Activated naive CD4-positive, alpha-beta T cell treated with anti-CD3 and anti-CD28 coated beads, Interleukin-2, amount 50 U/mL, for 72 hours (primary cell): ENCODE data around the gene RNF175. TPM values are rescaled to one million over a fixed set of nuclear protein-coding genes. Genes with fewer than 3 reads are reported as not detected.

Source experiments
- ATAC-seq, 2 donors: fragments of 150-1000 bp; cut with Tn5 transposase; 2 replicates each; pipeline ENCODE4 v1.10.0; 2021; ENCODE audit warnings: mild to moderate bottlenecking in 2 of 2, moderate library complexity in 2 of 2
- DNase-seq, 2 donors: peaks; one replicate each; pipeline ENCODE4 v3.0.0; 2021 to 2022; ENCODE audit warnings: low spot score in 2 of 2
- H3K27ac Mint-ChIP-seq, 2 donors: one replicate each; pipeline ENCODE4 v1.8.0; 2022; ENCODE audit warnings: mild to moderate bottlenecking in 2 of 2, mixed read lengths in 2 of 2
- H3K36me3 Mint-ChIP-seq, 2 donors: one replicate each; pipeline ENCODE4 v1.8.0; 2022; ENCODE audit warnings: mixed read lengths in 2 of 2
- H3K9me3 Mint-ChIP-seq, 2 donors: one replicate each; pipeline ENCODE4 v1.8.0; 2022; ENCODE audit warnings: mixed read lengths in 2 of 2
- total RNA-seq, 2 donors: library from RNA; stranded (reverse); gene quantifications; one replicate each; pipeline ENCODE4 v1.2.3, GENCODE V29; 2022

Gene RNF175
- total RNA-seq, 2 donors from 2014 or later, result 0.91 to 1.1 TPM

GRCh38 chr4:153788413-153789276 is 28.8 kb upstream of the RNF175 start, which contains the start of gene SFRP2:
TSS of gene SFRP2 (minus strand) at chr4:153789083. CDS start at chr4:153788835, 248 bp downstream.
- DNase-seq (no peak), ATAC-seq (no peak)
- Mint-ChIP-seq H3K27ac (no peak within 1 kb of the TSS), H3K36me3 (peaks cover 6 to 13% of the 10 kb centered on the region in 2 donors), H3K9me3 (no peaks in the 10 kb centered on the region)

GRCh38 chr4:153788051-153788412 is 28.2 kb upstream of the RNF175 start:
- no peak for DNase-seq
- no peak for ATAC-seq
- Mint-ChIP-seq H3K9me3 (no peaks in the 10 kb centered on the region), H3K27ac (no peak overlapping the region), H3K36me3 (peaks cover 6 to 13% of the 10 kb centered on the region in 2 donors)

- ATAC-seq (no peak), DNase-seq (no peak)
- no peaks in the 10 kb centered on the region for H3K9me3 Mint-ChIP-seq
- peaks cover 6 to 13% of the 10 kb centered on the region in 2 donors for H3K36me3 Mint-ChIP-seq
- H3K27ac Mint-ChIP-seq, result no peak overlapping the region
Observed at GRCh38 chr4:153787575-153787974, 27.8 kb upstream of the RNF175 start.

GRCh38 chr4:153787061-153787560 is 27.3 kb upstream of the RNF175 start:
- Mint-ChIP-seq H3K27ac (no peak overlapping the region), H3K9me3 (no peaks in the 10 kb centered on the region), H3K36me3 (peaks cover 6 to 13% of the 10 kb centered on the region in 2 donors)
- ATAC-seq (no peak), DNase-seq (no peak)

- Mint-ChIP-seq H3K9me3 (no peaks in the 10 kb centered on the region), H3K27ac (no peak overlapping the region), H3K36me3 (peaks cover 6 to 7% of the 10 kb centered on the region in 2 donors)
- DNase-seq (no peak), ATAC-seq (peak in 1 of 2 donors; percentile 42)
Observed at GRCh38 chr4:153785910-153786721, 26.3 kb upstream of the RNF175 start.

- Mint-ChIP-seq H3K9me3 (no peaks in the 10 kb centered on the region), H3K36me3 (peaks cover 6 to 7% of the 10 kb centered on the region in 2 donors), H3K27ac (no peak overlapping the region)
- no peak for DNase-seq
- ATAC-seq, result no peak
Observed at GRCh38 chr4:153784166-153784699, 24.4 kb upstream of the RNF175 start.

GRCh38 chr4:153782581-153782980 is 22.8 kb upstream of the RNF175 start:
- H3K9me3 Mint-ChIP-seq, result no peaks in the 10 kb centered on the region
- no peak overlapping the region for H3K27ac Mint-ChIP-seq
- H3K36me3 Mint-ChIP-seq, result no peaks in the 10 kb centered on the region
- DNase-seq (no peak), ATAC-seq (no peak)

GRCh38 chr4:153781717-153782416 is 22.0 kb upstream of the RNF175 start:
- DNase-seq, result no peak
- H3K9me3 Mint-ChIP-seq, result no peaks in the 10 kb centered on the region
- H3K27ac Mint-ChIP-seq, result no peak overlapping the region
- ATAC-seq, result no peak
- no peaks in the 10 kb centered on the region for H3K36me3 Mint-ChIP-seq

- Mint-ChIP-seq H3K36me3 (no peaks in the 10 kb centered on the region), H3K27ac (no peak overlapping the region), H3K9me3 (no peaks in the 10 kb centered on the region)
- ATAC-seq (no peak), DNase-seq (no peak)
Observed at GRCh38 chr4:153781280-153781679, 21.5 kb upstream of the RNF175 start.

- H3K27ac Mint-ChIP-seq, result no peak overlapping the region
- no peaks in the 10 kb centered on the region for H3K36me3 Mint-ChIP-seq
- no peak for DNase-seq
- ATAC-seq, result no peak
- no peaks in the 10 kb centered on the region for H3K9me3 Mint-ChIP-seq
Observed at GRCh38 chr4:153780876-153781275, 21.1 kb upstream of the RNF175 start.

GRCh38 chr4:153780221-153780620 is 20.4 kb upstream of the RNF175 start:
- Mint-ChIP-seq H3K36me3 (no peaks in the 10 kb centered on the region), H3K9me3 (no peaks in the 10 kb centered on the region), H3K27ac (no peak overlapping the region)
- DNase-seq, result no peak
- ATAC-seq, result no peak

GRCh38 chr4:153778383-153778782 is 18.6 kb upstream of the RNF175 start:
- DNase-seq (no peak), ATAC-seq (no peak)
- Mint-ChIP-seq H3K27ac (no peak overlapping the region), H3K36me3 (no peaks in the 10 kb centered on the region), H3K9me3 (no peaks in the 10 kb centered on the region)

- DNase-seq (no peak), ATAC-seq (no peak)
- H3K9me3 Mint-ChIP-seq, result no peaks in the 10 kb centered on the region
- H3K36me3 Mint-ChIP-seq, result no peaks in the 10 kb centered on the region
- no peak overlapping the region for H3K27ac Mint-ChIP-seq
Observed at GRCh38 chr4:153777421-153777820, 17.6 kb upstream of the RNF175 start.

- ATAC-seq (no peak), DNase-seq (no peak)
- H3K9me3 Mint-ChIP-seq, result peaks cover 0 to 3% of the 10 kb centered on the region in 2 donors
- H3K27ac Mint-ChIP-seq, result no peak overlapping the region
- H3K36me3 Mint-ChIP-seq, result peaks cover 0 to 4% of the 10 kb centered on the region in 2 donors
Observed at GRCh38 chr4:153776601-153777000, 16.8 kb upstream of the RNF175 start.

- Mint-ChIP-seq H3K9me3 (peaks cover 0 to 3% of the 10 kb centered on the region in 2 donors), H3K27ac (no peak overlapping the region)
- no peak for DNase-seq
Observed at GRCh38 chr4:153773236-153773690, 13.4 kb upstream of the RNF175 start.

GRCh38 chr4:153771046-153771445 is 11.2 kb upstream of the RNF175 start:
- Mint-ChIP-seq H3K27ac (no peak overlapping the region), H3K36me3 (peaks cover 0 to 4% of the 10 kb centered on the region in 2 donors), H3K9me3 (peaks cover 0 to 3% of the 10 kb centered on the region in 2 donors)
- ATAC-seq (no peak), DNase-seq (no peak)

More at GRCh38 chr4:153773236-153773690, 13.4 kb upstream of the RNF175 start:
- peaks cover 0 to 4% of the 10 kb centered on the region in 2 donors for H3K36me3 Mint-ChIP-seq
- no peak for ATAC-seq
